HG03354 (cell line): ENCODE measurements around the gene LIMK2.
A peak's percentile ranks its signal among the peaks of the same experiment; 100 is the strongest.
"Not testable (repeated sequence)": the region's sequence is repeated elsewhere in the genome, so short reads cannot be mapped to it uniquely, and the experiment has no call there.

Experiments
- ATAC-seq: cut with Tn5 transposase; IDR thresholded peaks from one replicate; pipeline ENCODE4 v1.9.1; 2021; ENCODE audit warnings: mild to moderate bottlenecking; ENCODE audit not compliant: unreplicated experiment, poor library complexity, severe bottlenecking

Gene LIMK2

DNA sequence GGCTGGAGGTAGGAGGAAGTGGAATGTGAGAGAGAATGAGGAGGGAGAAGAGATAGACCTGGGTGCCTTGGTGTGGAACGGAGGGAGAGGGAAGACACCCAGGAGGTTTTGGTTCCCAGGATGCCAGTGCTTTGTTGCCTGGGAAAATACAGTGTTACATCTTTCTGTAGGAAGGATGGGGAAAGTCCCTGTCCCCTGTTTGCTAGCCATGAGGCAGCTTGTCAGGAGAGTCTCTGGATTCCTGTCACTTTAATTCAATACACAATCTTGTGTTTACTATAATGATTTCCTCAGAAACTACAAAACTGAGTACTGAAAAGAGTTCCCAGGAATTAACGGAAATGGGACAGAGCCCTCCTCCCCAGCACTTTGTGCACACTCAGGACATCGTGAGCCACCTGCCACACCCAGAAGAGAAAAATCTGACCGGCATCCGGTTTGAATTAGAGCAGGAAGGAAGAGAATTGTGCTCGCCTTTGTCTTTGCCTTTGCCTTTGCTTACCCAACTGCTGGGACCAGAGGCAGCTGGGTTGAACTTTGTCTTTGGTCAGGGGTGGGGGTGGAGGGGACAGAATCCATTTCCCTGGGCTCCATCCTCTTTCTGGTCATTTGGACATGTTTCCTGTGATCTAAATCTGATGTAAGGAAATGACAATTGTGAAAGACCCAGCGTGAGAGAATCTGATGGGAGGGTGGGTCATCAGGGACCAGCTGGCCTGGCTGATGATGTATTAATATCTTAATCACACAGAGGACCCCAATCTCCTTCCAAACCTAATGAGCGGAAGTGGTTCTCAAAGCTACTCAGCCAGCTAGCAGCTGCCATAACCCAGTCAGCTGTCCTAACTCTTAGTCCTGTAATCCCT lies 1.3 kb upstream of the LIMK2 start:
- no peak for ATAC-seq

- no peak for ATAC-seq
These were observed 626 bp upstream of the LIMK2 start for GRCh38 chr22:31211482-31211861.

GRCh38 chr22:31212783-31213629 lies 908 bp downstream of the LIMK2 start:
- no peak for ATAC-seq

- no peak for ATAC-seq
These were observed 3.0 kb downstream of the LIMK2 start for GRCh38 chr22:31215018-31215535.

- no peak for ATAC-seq
These were observed 6.6 kb downstream of the LIMK2 start for GRCh38 chr22:31218565-31219262.

DNA sequence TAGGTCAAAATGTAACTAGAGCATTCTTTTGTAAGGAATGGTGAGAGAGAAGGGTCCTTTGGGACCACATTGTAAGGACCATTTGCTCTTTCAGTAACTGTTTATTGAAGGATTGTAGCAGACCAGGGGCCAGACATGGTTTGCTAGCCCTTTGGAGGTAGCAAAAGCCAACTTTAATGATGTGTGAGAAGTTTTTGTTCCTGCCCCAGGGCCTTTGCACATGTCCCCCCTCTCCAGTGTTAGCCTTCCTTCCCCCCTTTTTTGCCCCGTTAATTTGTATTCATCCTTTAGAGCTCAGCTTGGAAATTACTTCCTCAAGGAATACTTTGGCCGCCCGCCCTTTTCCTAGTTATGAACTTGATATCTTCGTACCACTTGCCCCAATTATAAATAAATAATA lies 9.0 kb downstream of the LIMK2 start:
- no peak for ATAC-seq

DNA sequence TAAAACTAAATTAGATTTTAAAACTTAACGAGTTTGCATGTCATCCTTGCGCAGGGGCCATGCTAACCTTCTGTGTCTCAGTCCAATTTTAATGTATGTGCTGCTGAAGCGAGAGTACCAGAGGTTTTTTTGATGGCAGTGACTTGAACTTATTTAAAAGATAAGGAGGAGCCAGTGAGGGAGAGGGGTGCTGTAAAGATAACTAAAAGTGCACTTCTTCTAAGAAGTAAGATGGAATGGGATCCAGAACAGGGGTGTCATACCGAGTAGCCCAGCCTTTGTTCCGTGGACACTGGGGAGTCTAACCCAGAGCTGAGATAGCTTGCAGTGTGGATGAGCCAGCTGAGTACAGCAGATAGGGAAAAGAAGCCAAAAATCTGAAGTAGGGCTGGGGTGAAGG lies 10.6 kb downstream of the LIMK2 start:
- ATAC-seq = no peak

- no peak for ATAC-seq
These were observed 11.7 kb downstream of the LIMK2 start for GRCh38 chr22:31223786-31224191.

DNA sequence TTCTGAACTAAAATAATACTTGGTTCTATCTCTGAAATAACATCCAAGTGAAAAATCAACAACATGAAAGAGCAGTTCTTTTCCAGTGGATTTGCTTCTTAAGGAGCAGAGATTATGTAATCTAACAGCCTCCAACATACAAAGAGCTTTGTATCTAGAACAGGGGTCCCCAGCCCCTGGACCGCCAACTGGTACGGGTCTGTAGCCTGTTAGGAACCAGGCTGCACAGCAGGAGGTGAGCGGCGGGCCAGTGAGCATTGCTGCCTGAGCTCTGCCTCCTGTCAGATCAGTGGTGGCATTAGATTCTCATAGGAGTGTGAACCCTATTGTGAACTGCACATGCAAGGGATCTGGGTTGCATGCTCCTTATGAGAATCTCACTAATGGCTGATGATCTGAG lies 12.6 kb downstream of the LIMK2 start:
- not testable (repeated sequence) for ATAC-seq

DNA sequence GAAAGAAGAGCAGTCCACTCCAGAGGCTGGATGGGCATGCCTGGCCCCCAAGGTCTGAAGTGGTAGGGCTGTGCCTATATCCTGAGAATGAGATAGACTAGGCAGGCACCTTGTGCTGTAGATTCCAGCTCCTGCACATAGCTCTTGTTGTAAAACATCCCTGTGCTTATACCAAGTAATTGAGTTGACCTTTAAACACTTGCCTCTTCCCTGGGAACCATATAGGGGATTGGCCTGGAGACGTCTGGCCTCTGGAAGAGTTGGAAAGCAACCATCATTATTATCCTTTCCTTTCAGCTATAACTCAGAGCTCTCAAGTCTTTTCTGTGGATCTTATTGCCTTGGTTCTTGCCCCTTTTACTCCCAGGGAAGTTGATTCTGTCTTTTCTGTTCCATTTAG lies 15.1 kb downstream of the LIMK2 start:
- no peak for ATAC-seq

GRCh38 chr22:31229402-31230079 lies 17.4 kb downstream of the LIMK2 start:
- no peak for ATAC-seq

- ATAC-seq = no peak
These were observed 18.2 kb downstream of the LIMK2 start for GRCh38 chr22:31230155-31230870.

DNA sequence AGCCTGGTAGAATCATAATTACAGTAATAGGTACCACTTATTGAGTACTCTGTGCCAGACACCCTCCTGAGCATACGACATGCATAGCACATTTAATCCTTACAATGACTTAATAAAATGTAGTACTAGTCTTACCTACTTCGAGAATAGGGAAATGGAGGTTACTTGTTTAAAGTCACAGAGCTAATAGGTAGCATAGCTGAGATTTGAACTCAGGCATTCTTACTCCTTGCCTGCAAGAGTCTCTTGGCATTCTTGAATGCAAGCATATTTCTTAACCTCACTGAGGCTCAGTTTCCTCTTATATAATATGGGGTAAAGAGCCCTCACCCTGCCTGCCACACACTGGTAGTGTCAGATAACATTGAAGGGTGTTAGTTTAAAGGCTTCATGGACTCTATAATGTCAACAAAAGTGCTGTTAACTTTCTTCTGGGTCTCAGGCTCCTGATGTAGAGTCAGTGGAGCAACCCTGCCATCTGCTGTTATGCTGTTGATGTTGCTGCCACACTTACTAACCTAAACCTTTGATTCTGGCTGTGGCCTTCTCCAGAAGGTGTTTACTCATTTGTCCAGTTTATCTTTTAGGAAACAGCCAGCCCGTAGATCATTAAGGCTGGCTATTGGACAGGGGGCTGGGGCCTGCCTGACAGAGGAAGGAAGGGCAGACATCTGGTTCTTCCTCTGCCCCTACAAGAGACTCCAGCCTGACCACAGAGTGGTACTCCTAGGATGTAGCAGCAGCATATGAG lies 18.9 kb downstream of the LIMK2 start:
- ATAC-seq = no peak

GRCh38 chr22:31233001-31233400 lies 20.9 kb downstream of the LIMK2 start:
- ATAC-seq = no peak

- ATAC-seq = no peak
These were observed 23.0 kb downstream of the LIMK2 start for GRCh38 chr22:31235081-31235480.

DNA sequence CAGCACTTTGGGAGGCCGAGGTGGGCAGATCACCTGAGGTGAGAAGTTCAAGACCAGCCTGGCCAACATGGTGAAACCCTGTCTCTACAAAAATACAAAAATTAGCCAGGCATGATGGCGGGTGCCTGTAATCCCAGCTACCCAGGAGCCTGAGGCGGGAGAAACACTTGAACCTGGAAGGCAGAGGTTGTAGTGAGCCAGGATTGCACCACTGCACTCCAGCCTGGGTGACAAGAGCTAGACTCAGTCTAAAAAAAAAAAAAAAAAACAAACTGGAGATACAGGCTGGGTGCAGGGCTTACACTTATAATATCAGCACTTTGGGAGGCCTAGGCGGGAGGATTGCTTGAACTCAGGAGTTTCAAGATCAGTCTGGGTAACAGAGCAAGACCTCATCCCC lies 23.9 kb downstream of the LIMK2 start:
- not testable (repeated sequence) for ATAC-seq

DNA sequence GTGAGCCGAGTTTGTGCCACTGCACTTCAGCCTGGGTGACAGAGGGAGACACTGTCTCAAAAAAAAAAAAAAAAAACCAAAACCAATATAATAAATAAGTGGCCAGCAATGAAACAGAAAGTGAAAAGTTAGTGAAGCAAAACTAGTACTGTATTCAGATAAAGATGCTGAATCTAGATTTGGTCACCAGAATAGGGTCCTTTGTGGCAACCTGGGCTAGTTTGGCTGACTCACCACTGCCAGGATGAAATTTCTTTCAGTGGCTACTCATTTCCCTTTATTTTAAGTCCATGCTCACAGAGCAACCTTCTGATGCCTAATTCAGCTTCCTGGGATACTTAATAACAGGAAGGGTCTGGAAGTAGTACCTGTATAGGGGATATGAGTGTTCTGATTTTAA lies 26.0 kb downstream of the LIMK2 start:
- ATAC-seq = peak; percentile 68

DNA sequence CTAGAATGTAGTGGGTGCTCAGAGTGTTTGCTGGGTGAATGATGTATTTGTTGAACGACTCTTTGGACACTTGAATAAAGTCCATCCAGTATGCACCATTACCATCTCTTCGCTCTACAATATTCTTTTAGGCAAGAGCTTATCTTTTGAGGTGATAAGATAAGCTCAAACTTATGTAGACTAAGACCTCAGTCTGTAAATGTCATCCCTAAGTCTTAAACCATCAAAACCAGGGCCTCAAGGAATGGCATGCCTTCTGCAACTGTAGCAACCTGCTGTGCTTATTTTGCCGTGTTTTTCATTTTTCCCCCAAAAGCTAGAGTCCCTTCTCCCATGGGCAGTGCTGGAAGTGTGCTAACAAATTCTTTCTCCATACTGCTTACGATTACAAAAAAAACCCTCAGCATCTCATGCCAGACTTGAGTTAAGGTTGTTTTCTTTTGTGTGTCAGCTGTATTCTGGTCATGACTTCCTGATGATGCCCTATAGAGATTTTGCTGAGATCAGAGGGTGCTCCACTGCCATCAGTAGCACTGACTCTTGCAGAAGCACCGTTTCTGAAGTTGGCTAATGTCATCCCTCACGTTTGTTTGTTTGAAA lies 27.8 kb downstream of the LIMK2 start:
- ATAC-seq = no peak
